ENCODE data around the gene REXO4. TPM values are rescaled to one million over a fixed set of nuclear protein-coding genes. Genes with fewer than 3 reads are reported as not detected.
A peak's percentile ranks its signal among the peaks of the same experiment; 100 is the strongest.

REXO4 gene
- polyA plus RNA-seq, 1 donor (not counting 4 experiments of a cell fraction or from before 2014, with no cell fraction given) = 21.5 TPM

DNA sequence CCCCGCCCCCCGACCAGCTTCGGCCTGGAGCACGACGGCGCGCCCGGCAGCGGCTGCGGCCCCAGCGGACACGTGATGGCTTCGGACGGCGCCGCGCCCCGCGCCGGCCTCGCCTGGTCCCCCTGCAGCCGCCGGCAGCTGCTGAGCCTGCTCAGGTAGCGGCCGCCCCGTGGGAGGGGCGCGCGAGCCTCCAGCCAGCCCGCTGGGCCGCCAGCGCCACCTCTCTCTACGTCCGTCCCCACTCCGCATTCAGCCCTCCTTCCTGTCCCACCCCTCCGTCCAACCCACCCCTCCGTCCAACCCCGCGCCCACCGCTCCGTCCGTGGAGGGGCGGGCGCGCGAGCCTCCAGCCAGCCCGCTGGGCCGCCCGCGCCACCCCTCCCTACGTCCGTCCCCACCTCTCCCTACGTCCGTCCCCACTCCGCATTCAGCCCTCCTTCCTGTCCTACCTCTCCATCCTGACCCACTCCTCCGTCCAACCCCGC lies 10.8 kb upstream of the REXO4 start:
- H3K27ac ChIP-seq (ENCODE audit: control insufficient read depth, insufficient read depth, low read length) = no peak overlapping the region
- FAIRE-seq (no peak), DNase-seq (ENCODE audit: low read depth, low spot score) (no peak)
- H3K9ac ChIP-seq (ENCODE audit: control insufficient read depth, extremely low read depth, insufficient read depth, low read length) = no peak overlapping the region
- H3K9me1 ChIP-seq (ENCODE audit: control insufficient read depth, extremely low read depth, insufficient read depth, low read length) = no peaks in the 10 kb centered on the region
- H3K79me2 ChIP-seq (ENCODE audit: control insufficient read depth, insufficient read depth, low read length) = no peaks in the 10 kb centered on the region
- no peaks in the 10 kb centered on the region for H3K4me1 ChIP-seq (ENCODE audit: control insufficient read depth, extremely low read depth, insufficient read depth, low read length)
- no peak overlapping the region for H2AFZ ChIP-seq (ENCODE audit: control insufficient read depth, low read length)
- no peaks in the 10 kb centered on the region for H3K36me3 ChIP-seq (ENCODE audit: control insufficient read depth in 2 of 2, extremely low read depth in 1 of 2, insufficient read depth in 2 of 2, low read length in 2 of 2)
- H4K20me1 ChIP-seq (ENCODE audit: control insufficient read depth, extremely low read depth, insufficient read depth, low read length) = no peaks in the 10 kb centered on the region
- dilution Hi-C loops (cut with MboI; ENCODE audit: extremely low pct_ligation_motif_present, low sequenced_read_pairs) = no loop called here
- H3K4me2 ChIP-seq (ENCODE audit: control insufficient read depth, extremely low read depth, insufficient read depth, low read depth, low read length) = peak overlapping the region; percentile 37
- H3K9me3 ChIP-seq (ENCODE audit: control insufficient read depth, low read depth, low read length) = no peaks in the 10 kb centered on the region
- H3K27me3 ChIP-seq (ENCODE audit: control insufficient read depth, extremely low read depth, insufficient read depth, low read length) = peaks cover 19% of the 10 kb centered on the region
- peak overlapping the region in 2 of 3 experiments; percentile 23 to 29 for H3K4me3 ChIP-seq (ENCODE audit: control insufficient read depth in 2 of 3, extremely low read depth in 1 of 3, insufficient read depth in 2 of 3, low read depth in 1 of 3, low read length in 3 of 3)
- no peak for TF ChIP-seq EZH2 (IDR thresholded peaks at IDR 0.05; ENCODE audit: low read length)
- TF ChIP-seq, protein P1, sequence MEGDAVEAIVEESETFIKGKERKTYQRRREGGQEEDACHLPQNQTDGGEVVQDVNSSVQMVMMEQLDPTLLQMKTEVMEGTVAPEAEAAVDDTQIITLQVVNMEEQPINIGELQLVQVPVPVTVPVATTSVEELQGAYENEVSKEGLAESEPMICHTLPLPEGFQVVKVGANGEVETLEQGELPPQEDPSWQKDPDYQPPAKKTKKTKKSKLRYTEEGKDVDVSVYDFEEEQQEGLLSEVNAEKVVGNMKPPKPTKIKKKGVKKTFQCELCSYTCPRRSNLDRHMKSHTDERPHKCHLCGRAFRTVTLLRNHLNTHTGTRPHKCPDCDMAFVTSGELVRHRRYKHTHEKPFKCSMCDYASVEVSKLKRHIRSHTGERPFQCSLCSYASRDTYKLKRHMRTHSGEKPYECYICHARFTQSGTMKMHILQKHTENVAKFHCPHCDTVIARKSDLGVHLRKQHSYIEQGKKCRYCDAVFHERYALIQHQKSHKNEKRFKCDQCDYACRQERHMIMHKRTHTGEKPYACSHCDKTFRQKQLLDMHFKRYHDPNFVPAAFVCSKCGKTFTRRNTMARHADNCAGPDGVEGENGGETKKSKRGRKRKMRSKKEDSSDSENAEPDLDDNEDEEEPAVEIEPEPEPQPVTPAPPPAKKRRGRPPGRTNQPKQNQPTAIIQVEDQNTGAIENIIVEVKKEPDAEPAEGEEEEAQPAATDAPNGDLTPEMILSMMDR (optimal IDR thresholded peaks at IDR 0.05 in 1 of 3, IDR thresholded peaks at IDR 0.05 in 1 of 3, conservative IDR thresholded peaks at IDR 0.05 in 1 of 3; ENCODE audit: extremely low read depth in 1 of 3, insufficient read depth in 2 of 3, low read length in 3 of 3) = no peak

DNA sequence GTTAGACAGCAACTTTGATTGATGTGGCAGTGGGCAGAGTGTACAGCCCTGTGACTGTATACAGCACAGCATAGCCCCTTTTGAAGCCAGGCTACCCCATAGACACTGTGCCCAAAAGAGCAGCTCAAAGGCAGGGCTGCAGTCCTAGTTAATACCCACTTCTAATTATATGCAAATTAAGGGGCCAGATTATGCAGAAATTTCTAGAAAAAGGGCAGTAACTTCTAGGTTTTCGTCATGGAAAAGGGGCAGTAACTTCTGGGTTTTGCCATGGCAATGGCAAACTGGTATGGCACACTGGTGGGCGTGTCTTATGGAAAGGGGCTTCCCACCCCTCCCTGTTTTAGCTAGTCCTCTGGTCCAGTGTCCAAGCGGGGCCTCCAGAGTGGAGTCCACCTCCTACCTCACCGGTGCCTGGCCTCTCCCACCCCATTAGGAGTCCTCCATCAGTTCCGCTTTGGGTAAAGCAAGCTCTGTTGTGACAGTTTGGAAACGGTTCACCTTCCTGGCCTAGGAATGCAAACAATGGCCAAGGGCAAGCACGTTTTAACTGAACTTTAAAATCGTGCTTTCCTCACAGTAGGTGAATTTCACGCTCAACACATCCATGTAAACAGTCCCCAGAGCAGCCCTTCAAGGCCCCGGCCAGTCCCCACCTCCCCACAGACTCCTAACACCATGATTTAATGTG lies 10.0 kb upstream of the REXO4 start:
- dilution Hi-C loops (cut with MboI; ENCODE audit: extremely low pct_ligation_motif_present, low sequenced_read_pairs) = no loop called here
- Histone ChIP-seq H3K27me3 (ENCODE audit: control insufficient read depth, extremely low read depth, insufficient read depth, low read length) (peaks cover 19% of the 10 kb centered on the region), H3K4me1 (ENCODE audit: control insufficient read depth, extremely low read depth, insufficient read depth, low read length) (no peaks in the 10 kb centered on the region), H3K79me2 (ENCODE audit: control insufficient read depth, insufficient read depth, low read length) (no peaks in the 10 kb centered on the region), H3K27ac (ENCODE audit: control insufficient read depth, insufficient read depth, low read length) (no peak overlapping the region), H3K9ac (ENCODE audit: control insufficient read depth, extremely low read depth, insufficient read depth, low read length) (no peak overlapping the region), H2AFZ (ENCODE audit: control insufficient read depth, low read length) (no peak overlapping the region), H3K4me3 (ENCODE audit: control insufficient read depth in 2 of 3, extremely low read depth in 1 of 3, insufficient read depth in 2 of 3, low read depth in 1 of 3, low read length in 3 of 3) (no peak overlapping the region), H3K9me3 (ENCODE audit: control insufficient read depth, low read depth, low read length) (no peaks in the 10 kb centered on the region), H3K36me3 (ENCODE audit: control insufficient read depth in 2 of 2, extremely low read depth in 1 of 2, insufficient read depth in 2 of 2, low read length in 2 of 2) (no peaks in the 10 kb centered on the region), H3K9me1 (ENCODE audit: control insufficient read depth, extremely low read depth, insufficient read depth, low read length) (no peaks in the 10 kb centered on the region), H3K4me2 (ENCODE audit: control insufficient read depth, extremely low read depth, insufficient read depth, low read depth, low read length) (no peak overlapping the region), H4K20me1 (ENCODE audit: control insufficient read depth, extremely low read depth, insufficient read depth, low read length) (no peaks in the 10 kb centered on the region)
- no peak for FAIRE-seq
- TF ChIP-seq, protein P1 (optimal IDR thresholded peaks at IDR 0.05 in 1 of 3, IDR thresholded peaks at IDR 0.05 in 1 of 3, conservative IDR thresholded peaks at IDR 0.05 in 1 of 3; ENCODE audit: extremely low read depth in 1 of 3, insufficient read depth in 2 of 3, low read length in 3 of 3) = no peak
- no peak for TF ChIP-seq EZH2 (IDR thresholded peaks at IDR 0.05; ENCODE audit: low read length)
- DNase-seq (ENCODE audit: low read depth, low spot score) = no peak
